ENCODE data around the gene CAMTA1.

Gene CAMTA1

DNA sequence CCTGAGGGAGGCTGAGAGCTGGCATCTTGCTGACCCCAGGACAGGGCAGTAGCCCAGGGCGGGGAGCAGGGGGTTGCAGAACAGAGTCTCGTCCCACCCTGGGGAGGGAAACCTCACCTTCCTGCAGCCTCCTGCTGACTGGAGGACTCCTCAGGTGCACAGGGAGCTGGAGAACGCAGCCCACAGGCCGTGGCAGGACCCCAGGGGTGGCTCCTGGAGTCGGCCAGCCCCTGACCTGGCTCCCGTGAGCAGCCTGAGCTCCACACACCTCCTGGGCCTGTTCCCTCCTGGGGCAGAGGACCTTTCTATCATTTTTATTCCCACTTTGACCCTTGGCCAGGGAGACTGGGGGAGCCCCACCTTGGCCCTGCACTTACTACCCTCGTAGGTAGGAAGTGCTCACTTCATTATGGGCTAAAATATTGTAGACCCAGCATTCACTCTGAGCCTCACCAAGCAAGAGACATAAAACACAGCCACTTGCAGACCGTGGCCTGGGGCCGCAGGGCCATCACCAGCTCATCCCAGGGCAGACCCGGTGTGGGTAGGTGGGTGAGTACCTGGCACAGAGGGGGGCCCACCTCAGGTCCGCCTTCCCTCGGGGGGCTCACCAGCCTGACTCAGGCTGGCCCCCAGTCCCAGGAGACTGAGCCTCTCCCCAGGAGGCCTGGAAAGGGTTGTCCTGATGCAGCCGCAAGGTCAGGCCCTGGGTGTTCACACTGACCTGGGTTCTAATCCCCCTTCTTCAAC is 698.6 kb downstream of the CAMTA1 start:
- TF ChIP-seq, protein P1, sequence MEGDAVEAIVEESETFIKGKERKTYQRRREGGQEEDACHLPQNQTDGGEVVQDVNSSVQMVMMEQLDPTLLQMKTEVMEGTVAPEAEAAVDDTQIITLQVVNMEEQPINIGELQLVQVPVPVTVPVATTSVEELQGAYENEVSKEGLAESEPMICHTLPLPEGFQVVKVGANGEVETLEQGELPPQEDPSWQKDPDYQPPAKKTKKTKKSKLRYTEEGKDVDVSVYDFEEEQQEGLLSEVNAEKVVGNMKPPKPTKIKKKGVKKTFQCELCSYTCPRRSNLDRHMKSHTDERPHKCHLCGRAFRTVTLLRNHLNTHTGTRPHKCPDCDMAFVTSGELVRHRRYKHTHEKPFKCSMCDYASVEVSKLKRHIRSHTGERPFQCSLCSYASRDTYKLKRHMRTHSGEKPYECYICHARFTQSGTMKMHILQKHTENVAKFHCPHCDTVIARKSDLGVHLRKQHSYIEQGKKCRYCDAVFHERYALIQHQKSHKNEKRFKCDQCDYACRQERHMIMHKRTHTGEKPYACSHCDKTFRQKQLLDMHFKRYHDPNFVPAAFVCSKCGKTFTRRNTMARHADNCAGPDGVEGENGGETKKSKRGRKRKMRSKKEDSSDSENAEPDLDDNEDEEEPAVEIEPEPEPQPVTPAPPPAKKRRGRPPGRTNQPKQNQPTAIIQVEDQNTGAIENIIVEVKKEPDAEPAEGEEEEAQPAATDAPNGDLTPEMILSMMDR (IDR thresholded peaks at IDR 0.05; ENCODE audit: low read depth, low read length): no peak

DNA sequence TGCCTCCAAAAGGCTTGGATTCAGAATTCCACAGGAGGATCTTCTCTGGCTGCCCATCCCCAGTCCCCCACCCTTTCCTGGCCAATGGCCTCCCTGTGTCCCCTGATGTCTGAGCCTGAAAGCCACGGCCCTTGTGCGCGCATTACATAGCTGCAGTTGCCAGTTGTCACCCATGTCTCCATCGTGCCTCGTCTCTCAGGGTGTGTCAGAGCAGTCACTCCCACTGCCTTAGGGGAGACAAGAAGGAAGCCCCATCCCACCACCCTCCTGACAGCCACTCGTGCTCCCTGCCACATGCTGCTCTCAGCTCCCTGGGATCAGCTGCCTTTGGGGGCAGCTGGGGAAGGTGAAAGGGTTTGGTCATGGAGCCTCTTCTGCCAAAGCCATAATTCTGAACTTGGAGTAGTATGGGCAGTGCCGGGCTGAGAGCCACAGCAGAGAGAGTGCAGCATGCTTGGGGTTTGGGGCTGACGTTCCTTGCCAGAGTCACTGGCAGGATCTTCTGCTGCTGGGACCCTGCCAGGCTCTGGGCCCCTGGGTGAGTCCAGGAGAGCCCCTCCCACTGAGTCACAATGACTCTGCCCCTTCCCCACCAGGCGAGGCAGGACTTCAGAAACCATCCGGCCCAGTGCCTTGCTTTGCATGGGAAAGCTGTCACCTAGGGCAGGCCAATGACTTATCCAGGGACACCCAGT is 700.0 kb downstream of the CAMTA1 start:
- TF ChIP-seq, protein P1 (IDR thresholded peaks at IDR 0.05; ENCODE audit: low read depth, low read length): no peak
- no peak overlapping the region for H3K4me3 ChIP-seq (ENCODE audit: low read depth, low read length)

More for the DNA sequence above, 698.6 kb downstream of the CAMTA1 start:
- H3K4me3 ChIP-seq (ENCODE audit: low read depth, low read length): no peak overlapping the region

DNA sequence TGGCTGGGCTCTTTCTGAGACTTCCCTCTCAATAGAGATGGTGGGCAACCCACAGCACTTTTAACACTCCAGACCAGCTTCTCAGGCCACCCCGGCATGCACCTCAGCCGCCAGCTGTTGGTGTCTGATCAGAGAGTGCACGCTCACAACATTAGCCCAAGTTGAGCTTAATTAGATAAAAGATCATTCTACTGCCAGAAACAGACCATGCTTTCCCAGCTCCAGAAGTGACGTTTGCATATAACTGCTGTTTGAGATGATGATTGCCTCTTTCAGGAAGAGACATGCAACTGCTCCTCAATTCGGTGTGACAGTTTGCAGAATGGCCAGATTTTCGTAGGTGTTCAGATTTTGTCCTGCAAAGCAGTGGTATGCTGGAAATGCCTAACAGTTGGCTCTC is 700.6 kb downstream of the CAMTA1 start:
- TF ChIP-seq, protein P1 (IDR thresholded peaks at IDR 0.05; ENCODE audit: low read depth, low read length): no peak
- no peak overlapping the region for H3K4me3 ChIP-seq (ENCODE audit: low read depth, low read length)

DNA sequence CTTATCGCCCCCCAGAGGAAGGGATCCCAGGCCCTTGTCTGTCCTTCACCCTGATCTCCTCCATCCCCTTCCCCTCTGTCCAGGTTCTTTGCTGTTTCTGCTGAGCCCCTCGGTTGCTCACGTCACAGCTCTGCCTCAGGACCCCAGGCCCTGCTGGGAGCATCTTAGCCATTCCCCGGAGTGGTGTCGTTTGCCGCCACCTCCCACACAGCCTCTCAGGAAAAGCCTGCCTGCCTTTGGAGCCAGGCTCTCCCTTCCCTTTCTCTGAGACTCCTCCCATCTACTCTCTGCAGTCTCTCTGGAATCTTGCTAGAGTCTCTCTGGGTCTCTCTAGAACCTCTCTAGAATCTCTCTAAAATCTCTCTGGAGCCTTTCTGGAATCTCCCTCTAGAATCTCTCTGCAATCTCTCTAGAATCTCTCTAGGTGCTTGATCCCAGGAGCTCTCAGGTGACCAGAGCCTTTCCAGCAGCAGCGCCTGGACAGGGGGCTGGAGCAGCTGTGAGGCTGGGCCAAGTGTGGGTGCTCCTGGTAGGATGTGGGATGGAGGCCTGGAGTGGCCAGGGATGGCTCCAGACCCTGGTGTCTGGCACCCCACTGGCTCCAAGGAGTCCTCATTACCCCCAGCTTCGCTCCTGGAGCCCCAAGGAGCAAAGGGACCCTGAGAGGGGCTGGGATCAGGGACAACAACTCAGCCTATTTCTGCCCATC is 702.7 kb downstream of the CAMTA1 start:
- no peak overlapping the region for H3K4me3 ChIP-seq (ENCODE audit: low read depth, low read length)
- TF ChIP-seq, protein P1 (IDR thresholded peaks at IDR 0.05; ENCODE audit: low read depth, low read length): no peak

DNA sequence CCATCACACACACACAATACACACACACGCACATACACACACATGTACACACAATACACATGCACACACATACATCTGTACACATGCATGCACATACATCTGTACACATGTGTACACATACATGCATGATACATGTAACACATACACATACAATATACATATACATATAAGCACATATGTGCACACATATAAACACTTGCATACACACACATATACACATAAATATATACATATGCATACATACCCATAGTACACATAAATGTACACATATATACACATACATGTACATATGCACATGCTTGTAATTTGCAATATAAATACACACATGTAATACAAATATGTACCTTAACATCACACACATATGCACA is 703.2 kb downstream of the CAMTA1 start:
- no peak overlapping the region for H3K4me3 ChIP-seq (ENCODE audit: low read depth, low read length)
- TF ChIP-seq, protein P1 (IDR thresholded peaks at IDR 0.05; ENCODE audit: low read depth, low read length): no peak

DNA sequence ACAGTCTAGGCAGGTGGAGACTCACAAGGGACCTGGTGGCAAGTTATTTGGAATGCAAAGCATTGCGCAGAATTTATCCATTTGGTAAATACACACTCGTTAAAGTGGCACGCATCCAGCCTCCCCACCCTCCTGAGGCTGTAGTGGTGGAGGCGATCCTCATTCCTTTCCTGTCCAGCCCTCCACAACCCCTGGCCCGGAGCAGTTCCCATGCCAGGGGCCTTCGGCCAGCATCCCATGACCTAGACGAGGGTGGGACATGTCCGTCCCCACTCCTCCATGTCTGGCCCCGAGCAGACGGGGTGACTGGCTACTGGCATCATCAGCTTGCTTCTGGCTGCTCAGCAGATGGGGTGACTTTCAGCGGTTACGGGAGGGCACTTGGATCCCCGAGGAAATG is 704.3 kb downstream of the CAMTA1 start:
- H3K4me3 ChIP-seq (ENCODE audit: low read depth, low read length): no peak overlapping the region
- TF ChIP-seq, protein P1 (IDR thresholded peaks at IDR 0.05; ENCODE audit: low read depth, low read length): no peak

DNA sequence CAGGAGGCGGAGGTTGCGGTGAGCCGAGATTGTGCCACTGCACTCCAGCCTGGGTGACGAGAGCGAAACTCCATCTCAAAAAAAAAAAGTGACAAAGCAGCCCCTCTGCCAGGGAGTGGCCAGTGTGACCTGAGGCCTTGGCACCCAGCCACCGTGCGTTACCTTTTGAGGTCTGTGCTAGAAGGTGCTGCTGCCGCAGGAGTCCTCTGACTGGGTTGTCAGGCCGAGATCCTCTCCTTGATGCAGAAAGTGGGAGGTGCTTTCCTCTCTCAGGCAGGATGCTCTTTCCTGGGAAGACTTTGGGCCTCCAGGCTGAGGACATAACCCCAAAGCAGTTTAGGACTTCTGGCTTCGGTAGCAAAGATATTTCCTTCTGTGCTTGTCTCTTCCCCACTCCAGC is 705.3 kb downstream of the CAMTA1 start:
- H3K4me3 ChIP-seq (ENCODE audit: low read depth, low read length): no peak overlapping the region
- TF ChIP-seq, protein P1 (IDR thresholded peaks at IDR 0.05; ENCODE audit: low read depth, low read length): no peak

All from WI38 (cell line).